Activated naive CD8-positive, alpha-beta T cell treated with anti-CD3 and anti-CD28 coated beads, Interleukin-2, amount 50 U/mL, for 24 hours (primary cell): Measurements from ENCODE around the gene ABCC11.
"Not testable (repeated sequence)": the region's sequence is repeated elsewhere in the genome, so short reads cannot be mapped to it uniquely, and the experiment has no call there.

ENCODE experiments used
- ATAC-seq: fragments of 150-1000 bp; cut with Tn5 transposase; one replicate; pipeline ENCODE4 v1.10.0; 2021
- DNase-seq: peaks from one replicate; pipeline ENCODE4 v3.0.0; 2021
- H3K27ac Mint-ChIP-seq: one replicate; pipeline ENCODE4 v1.8.0; 2021; ENCODE audit warnings: mild to moderate bottlenecking, mixed read lengths
- H3K27me3 Mint-ChIP-seq: one replicate; pipeline ENCODE4 v1.8.0; 2021; ENCODE audit warnings: mixed read lengths
- H3K36me3 Mint-ChIP-seq: one replicate; pipeline ENCODE4 v1.8.0; 2021; ENCODE audit warnings: low read depth, mixed read lengths
- H3K4me1 Mint-ChIP-seq: one replicate; pipeline ENCODE4 v1.8.0; 2021; ENCODE audit warnings: mixed read lengths
- H3K4me3 Mint-ChIP-seq: one replicate; pipeline ENCODE4 v1.8.0; 2021; ENCODE audit warnings: mild to moderate bottlenecking, moderate library complexity, mixed read lengths
- H3K9me3 Mint-ChIP-seq: one replicate; pipeline ENCODE4 v1.8.0; 2021; ENCODE audit warnings: mixed read lengths

ABCC11 gene

DNA sequence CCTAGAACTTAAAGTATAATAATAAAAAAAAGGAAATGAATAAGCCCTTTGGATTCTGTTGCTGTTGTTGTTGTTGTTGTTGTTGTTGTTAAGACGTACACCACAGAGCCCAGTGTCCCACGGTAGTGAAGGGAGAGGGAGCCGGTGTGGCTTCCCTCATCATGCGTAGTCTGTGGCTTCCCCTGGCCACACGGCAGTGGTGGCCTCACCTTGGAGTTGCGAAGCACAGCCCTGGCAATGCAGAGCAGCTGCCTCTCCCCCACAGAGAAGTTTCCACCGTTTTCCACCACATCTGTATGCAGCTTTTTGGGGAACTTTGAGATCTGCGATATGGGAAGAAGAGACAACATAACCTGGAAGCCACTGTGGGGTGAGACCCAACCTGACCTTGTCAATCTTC lies 77.4 kb downstream of the ABCC11 start:
- no peaks in the 10 kb centered on the region for H3K9me3 Mint-ChIP-seq
- H3K4me1 Mint-ChIP-seq, result peaks cover 1% of the 10 kb centered on the region
- ATAC-seq (no peak), DNase-seq (no peak)
- H3K36me3 Mint-ChIP-seq, result no peaks in the 10 kb centered on the region
- no peak overlapping the region for H3K27ac Mint-ChIP-seq
- H3K27me3 Mint-ChIP-seq, result peaks cover 1% of the 10 kb centered on the region
- H3K4me3 Mint-ChIP-seq, result no peak overlapping the region

DNA sequence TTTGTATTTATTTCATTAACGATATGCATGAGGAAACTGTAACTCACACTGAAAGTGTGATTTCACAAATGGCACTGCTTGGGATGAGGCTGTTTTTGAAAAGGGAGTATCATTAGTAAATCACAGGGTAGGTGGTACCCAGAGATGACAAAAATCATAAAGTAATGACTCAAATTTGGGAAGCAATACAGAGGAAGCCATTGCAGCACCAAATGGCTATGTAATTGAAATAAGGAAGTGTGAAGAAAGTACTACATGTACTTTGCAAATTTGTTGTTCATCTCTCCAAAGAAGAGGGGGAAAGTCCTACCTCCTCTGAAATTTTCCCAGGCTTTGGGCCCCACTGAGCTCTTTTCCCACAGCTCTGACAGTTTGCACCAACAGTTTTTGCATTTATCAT lies 79.3 kb downstream of the ABCC11 start:
- ATAC-seq, result no peak
- Mint-ChIP-seq H3K36me3 (no peaks in the 10 kb centered on the region), H3K4me1 (peaks cover 3% of the 10 kb centered on the region), H3K27me3 (peaks cover 1% of the 10 kb centered on the region), H3K27ac (no peak overlapping the region), H3K9me3 (no peaks in the 10 kb centered on the region), H3K4me3 (no peak overlapping the region)
- DNase-seq, result no peak

DNA sequence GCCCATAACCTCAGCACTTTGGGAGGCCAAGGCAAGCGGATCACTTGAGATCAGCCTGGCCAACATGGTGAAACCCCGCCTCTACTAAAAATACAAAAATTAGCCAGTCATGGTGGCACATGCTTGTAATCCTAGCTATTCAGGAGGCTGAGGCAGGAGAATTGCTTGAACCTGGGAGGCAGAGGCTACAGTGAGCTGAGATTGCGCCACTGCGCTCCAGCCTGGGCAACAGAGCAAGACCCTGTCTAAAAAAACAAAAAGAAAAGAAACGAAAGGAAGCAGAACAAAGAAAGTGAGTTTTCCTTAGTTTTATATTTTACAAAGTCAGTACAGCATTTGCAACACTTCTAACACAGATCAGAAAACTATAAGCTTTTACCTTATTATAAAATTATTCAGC lies 80.7 kb downstream of the ABCC11 start:
- not testable (repeated sequence) for H3K27ac Mint-ChIP-seq, H3K4me3 Mint-ChIP-seq, H3K4me1 Mint-ChIP-seq, H3K27me3 Mint-ChIP-seq, H3K36me3 Mint-ChIP-seq, DNase-seq, ATAC-seq, H3K9me3 Mint-ChIP-seq

DNA sequence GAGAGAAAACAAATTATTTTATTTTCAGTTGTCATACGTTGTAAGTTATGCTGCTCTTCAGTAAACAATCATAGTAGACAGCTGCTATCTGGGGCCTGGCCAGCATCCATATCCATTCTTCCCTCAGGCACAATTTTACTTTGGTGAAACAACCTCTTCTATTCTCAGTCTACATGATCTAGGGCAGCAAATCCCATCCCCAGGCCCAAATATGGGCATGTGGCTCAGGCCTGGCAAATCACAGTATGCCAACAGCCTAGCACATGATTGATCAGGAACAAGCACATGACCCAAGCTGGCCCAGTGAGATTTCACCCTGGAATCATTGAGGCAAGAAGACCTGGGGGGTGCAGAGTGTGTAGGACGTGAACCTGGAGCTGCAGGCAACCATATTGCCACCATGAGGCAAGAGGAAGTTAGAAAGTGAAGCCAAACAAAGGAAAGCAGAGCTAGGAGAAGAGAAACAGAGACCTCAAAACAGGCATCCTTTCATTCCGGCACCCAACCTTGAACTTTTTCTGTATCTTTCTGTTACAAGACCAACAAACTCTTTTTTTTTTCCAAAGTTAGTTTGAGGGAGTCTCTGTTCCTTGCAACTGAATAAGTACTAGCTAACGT lies 81.3 kb downstream of the ABCC11 start:
- Mint-ChIP-seq H3K4me3 (no peak overlapping the region), H3K27me3 (peaks cover 8% of the 10 kb centered on the region), H3K27ac (no peak overlapping the region), H3K9me3 (no peaks in the 10 kb centered on the region), H3K4me1 (peaks cover 3% of the 10 kb centered on the region), H3K36me3 (no peaks in the 10 kb centered on the region)
- no peak for DNase-seq
- ATAC-seq, result no peak

DNA sequence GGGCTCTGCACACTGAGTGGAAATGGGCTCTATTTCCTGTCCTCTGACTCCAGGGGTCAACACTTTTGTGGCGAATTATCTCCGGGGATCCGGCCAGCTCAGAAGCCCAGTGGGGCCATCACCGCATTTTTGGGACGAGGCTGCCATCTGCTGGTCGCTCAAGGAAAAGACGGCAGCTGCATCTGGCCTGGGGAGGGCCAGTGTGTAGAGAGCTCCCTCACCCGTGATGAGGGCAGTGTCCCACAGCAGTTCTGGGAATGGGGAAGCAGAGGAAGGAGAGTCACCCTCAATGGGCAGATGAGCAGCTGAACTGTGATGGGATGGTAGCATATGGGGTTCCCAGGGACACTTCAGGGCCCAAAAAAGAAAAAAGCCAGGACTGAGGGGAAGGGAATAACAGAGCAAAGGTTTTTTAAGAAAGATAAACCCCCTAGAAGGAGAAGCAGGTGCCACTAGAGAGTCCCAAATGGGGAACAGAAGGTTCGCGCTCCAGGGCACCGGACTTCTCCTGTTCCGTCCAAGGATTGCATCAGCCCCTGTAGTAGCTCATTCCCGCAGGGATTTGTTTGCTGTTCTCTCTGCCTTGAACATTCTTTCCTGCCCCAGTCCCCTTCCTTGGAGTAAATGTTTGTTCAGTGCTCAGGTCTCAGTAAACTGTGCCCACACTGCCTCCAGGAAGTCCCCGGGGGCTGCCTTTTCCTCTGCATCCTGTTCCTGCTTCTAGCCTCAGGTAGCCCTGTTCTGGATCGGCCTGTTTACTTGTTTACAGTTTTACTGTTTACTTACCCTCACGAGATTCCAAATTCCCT lies 82.2 kb downstream of the ABCC11 start:
- peaks cover 3% of the 10 kb centered on the region for H3K4me1 Mint-ChIP-seq
- no peaks in the 10 kb centered on the region for H3K36me3 Mint-ChIP-seq
- H3K27me3 Mint-ChIP-seq, result peaks cover 8% of the 10 kb centered on the region
- ATAC-seq, result peak; percentile 87
- no peaks in the 10 kb centered on the region for H3K9me3 Mint-ChIP-seq
- no peak overlapping the region for H3K4me3 Mint-ChIP-seq
- no peak overlapping the region for H3K27ac Mint-ChIP-seq
- DNase-seq, result peak; percentile 73

DNA sequence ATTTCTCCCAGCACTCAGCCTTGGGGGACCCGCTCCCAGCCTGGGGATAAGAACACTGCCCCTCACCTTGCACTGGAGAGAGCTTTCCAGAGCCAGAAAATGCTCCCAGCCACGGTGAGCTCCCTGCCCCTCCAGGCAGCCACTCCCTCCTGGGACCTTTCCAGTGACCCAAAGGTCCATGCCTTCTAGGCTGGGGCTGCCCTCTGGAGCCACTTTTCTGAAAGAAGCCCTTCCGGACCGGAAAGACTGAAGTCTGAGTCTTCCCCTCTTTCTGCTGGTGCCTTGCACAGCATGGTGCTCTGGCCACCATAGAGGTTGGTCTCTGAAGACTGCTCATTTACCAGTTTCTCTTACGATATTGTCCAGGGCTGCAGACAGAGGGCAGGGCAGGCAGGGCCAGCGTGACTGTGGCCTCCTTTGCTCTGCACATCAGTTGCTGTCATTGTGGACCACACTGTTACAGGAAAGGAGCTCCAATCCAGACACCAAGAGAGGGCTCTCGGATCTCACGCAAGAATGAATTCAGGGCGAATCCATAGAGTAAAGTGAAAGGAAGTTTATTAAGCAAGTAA lies 84.4 kb downstream of the ABCC11 start:
- Mint-ChIP-seq H3K27me3 (peaks cover 19% of the 10 kb centered on the region), H3K36me3 (no peaks in the 10 kb centered on the region), H3K27ac (no peak overlapping the region), H3K9me3 (no peaks in the 10 kb centered on the region), H3K4me3 (no peak overlapping the region), H3K4me1 (peaks cover 18% of the 10 kb centered on the region)
- DNase-seq, result no peak
- no peak for ATAC-seq

DNA sequence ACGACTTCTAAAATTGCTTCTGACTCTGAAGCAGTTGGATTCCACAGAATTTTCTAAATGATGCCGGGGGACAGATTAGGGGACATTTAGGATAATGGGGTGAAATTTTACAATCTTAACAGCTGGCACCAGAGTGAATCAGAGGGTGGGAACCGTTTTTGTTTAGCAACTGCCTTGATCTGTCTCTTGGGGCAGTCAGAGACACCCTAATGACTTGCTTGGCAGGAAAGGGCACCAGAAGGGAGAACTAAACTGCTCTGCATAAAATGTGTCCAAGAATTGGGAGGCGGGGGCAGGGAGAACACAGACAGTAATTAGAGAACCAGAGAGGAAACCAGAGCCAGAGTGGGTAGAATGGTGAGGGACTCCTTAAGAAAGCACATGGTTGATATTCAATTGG lies 85.4 kb downstream of the ABCC11 start:
- Mint-ChIP-seq H3K4me1 (peaks cover 28% of the 10 kb centered on the region), H3K27ac (no peak overlapping the region)

DNA sequence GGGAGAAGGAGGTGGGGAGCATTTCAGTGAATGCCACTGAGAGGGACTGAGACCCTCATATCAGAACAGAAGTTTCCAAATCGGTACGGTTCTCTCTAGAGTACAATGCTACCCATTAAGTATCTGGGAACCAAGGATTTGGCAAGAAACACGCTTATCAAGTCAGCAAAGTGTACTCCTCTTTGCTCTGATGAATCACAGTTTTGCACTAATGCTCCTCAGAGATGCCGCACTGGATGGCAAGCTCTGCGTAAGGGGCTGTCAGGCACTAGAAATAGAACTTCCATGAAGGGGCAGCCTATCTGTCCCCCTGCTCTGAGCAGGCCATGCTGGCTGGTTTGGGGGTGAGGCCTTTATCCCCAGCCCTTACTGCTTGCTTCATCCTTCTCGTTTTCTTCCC lies 86.8 kb downstream of the ABCC11 start:
- Mint-ChIP-seq H3K27me3 (peaks cover 26% of the 10 kb centered on the region), H3K27ac (no peak overlapping the region), H3K4me3 (no peak overlapping the region), H3K4me1 (peaks cover 30% of the 10 kb centered on the region), H3K36me3 (no peaks in the 10 kb centered on the region), H3K9me3 (no peaks in the 10 kb centered on the region)
- DNase-seq (no peak), ATAC-seq (no peak)

More for the DNA sequence above, 85.4 kb downstream of the ABCC11 start:
- H3K36me3 Mint-ChIP-seq, result no peaks in the 10 kb centered on the region
- H3K9me3 Mint-ChIP-seq, result no peaks in the 10 kb centered on the region
- H3K4me3 Mint-ChIP-seq, result no peak overlapping the region
- ATAC-seq (no peak), DNase-seq (no peak)
- H3K27me3 Mint-ChIP-seq, result peaks cover 19% of the 10 kb centered on the region

DNA sequence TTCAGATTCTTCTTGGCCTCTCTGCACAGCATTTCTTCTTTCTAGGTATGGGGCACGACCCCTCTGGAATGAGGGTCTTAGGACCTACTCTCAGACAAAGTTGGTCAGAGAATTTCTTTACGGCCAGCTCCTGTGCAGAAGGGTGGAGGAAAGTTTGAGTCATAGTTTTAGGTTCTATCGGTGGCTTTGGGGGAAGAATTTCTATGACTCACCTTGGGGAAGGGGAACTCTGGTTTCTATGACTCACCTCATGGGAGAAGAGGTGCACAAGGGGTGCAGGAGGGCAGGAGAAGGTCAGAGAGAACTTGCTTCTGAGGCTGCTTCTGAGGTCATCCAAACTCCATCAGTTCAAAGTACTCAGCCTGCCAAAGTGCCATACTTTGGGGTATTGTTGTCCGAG lies 89.0 kb downstream of the ABCC11 start:
- Mint-ChIP-seq H3K27ac (peak overlapping the region; percentile 94), H3K4me3 (peak overlapping the region; percentile 67), H3K9me3 (no peaks in the 10 kb centered on the region), H3K4me1 (peaks cover 27% of the 10 kb centered on the region), H3K36me3 (no peaks in the 10 kb centered on the region), H3K27me3 (peaks cover 38% of the 10 kb centered on the region)
- peak; percentile 53 for DNase-seq
- peak; percentile 97 for ATAC-seq

DNA sequence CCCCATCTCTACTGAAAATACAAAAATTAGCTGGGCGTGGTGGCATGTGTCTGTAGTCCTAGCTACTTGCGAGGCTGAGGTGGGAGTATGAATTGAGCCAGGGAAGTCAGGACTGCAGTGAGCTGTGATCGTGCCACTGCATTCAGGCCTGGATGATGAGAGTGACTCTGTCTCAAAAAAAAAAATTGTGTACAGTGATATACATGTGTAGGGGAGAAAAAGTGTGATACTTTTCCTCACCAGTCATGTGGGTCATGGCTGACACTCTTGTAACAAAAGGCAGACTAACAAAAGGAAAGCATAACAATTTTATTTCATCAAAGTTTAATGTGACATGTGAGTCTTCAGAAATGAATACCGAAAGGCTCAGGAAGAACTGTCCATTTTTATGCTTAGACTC lies 89.5 kb downstream of the ABCC11 start:
- H3K27ac Mint-ChIP-seq, result peak overlapping the region; percentile 94

DNA sequence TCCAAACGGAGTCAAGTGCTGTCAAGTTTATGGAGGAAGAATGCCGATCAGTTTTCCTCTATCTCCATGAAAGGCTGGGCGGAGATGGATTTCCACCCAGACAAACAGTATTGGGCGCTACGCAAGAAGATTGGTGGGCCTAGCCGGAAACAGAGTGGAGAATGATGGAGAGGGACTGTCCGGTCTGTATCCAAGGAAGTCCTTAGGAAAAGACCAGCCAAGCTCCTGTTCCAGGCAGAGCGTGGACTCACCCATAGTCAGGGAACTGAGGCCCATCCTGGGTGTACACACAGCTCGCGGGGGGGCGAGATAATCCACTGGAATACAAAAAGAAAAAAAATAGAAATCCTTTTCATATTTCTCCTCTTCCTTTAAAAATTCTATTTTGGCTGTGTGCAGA lies 90.0 kb downstream of the ABCC11 start:
- Mint-ChIP-seq H3K27ac (peak overlapping the region; percentile 94), H3K36me3 (no peaks in the 10 kb centered on the region), H3K4me3 (no peak overlapping the region), H3K27me3 (peaks cover 42% of the 10 kb centered on the region), H3K9me3 (no peaks in the 10 kb centered on the region), H3K4me1 (peaks cover 27% of the 10 kb centered on the region)
- DNase-seq (no peak), ATAC-seq (no peak)

More for the DNA sequence above, 89.5 kb downstream of the ABCC11 start:
- H3K36me3 Mint-ChIP-seq, result no peaks in the 10 kb centered on the region
- ATAC-seq, result peak; percentile 48
- H3K27me3 Mint-ChIP-seq, result peaks cover 39% of the 10 kb centered on the region
- H3K4me1 Mint-ChIP-seq, result peaks cover 27% of the 10 kb centered on the region
- peak overlapping the region; percentile 67 for H3K4me3 Mint-ChIP-seq
- DNase-seq, result peak; percentile 22
- no peaks in the 10 kb centered on the region for H3K9me3 Mint-ChIP-seq

DNA sequence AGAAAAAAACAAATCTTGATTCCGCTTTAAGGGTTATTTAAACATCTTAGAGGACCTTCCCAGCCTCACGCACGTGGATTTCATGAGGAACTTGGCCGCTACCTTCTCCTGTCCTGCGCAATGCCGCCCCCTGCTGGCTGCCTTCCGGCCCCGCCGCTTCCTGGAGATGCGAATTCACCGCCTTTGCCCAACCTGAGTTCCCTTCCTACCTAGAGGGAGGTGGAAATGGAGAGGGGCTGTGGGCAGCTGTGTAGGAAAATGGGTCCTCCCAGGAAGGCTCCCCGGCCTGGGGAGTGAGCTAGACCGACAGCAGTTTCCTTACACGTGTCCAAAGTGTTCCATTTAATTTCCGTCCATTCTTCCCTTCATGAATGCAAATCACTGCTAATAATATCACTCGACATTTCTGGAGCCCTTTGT lies 90.5 kb downstream of the ABCC11 start:
- peaks cover 27% of the 10 kb centered on the region for H3K4me1 Mint-ChIP-seq
- no peaks in the 10 kb centered on the region for H3K9me3 Mint-ChIP-seq
- peaks cover 38% of the 10 kb centered on the region for H3K27me3 Mint-ChIP-seq
- DNase-seq (peak; percentile 92), ATAC-seq (no peak)
- no peak overlapping the region for H3K4me3 Mint-ChIP-seq
- no peaks in the 10 kb centered on the region for H3K36me3 Mint-ChIP-seq
- no peak overlapping the region for H3K27ac Mint-ChIP-seq

DNA sequence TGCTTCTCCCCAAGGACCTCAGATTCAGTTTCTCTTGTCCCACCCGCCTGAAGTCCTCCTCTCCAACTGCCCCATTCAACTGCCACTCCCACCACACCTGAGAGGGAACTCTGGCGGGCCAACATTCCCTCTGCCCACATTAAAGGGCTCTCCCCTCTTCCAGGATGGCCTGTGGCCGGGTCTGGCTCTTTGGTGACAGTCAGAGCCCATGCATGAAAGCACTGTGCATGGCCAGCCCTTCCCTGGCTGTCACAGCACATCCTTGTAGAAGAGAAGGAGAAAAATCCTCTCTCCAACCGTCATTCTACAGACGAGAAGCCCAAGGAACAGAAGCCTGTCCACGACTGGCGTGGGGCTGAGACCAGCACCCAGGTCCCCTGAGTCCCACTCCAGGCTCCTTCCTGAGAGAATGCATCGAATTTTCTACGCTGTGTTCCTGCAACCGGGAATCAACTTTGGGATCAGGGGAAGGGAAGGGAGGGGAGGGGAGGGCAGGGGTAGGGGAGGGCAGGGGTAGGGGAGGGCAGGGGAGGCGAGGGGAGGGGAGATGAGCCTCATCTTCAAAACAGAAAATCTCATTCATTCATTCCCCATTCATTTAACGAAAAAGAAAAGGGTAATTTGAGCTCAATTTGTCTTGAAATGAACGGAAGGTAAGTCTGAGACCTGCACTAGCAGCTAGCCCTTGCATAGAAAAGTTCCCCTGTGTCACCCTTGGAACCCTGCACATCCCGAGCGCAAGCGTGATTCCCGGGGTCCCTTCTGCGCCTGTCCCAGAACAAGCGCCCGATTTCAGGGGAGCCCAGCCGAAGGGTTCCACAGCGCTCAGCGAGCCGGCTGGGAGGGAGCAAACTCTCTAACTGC lies 91.2 kb downstream of the ABCC11 start, which contains the start of gene ABCC12:
Gene ABCC12 (minus strand): TSS at position 68 of the 864 bp plus-strand sequence. CDS start 9,569 bp downstream, outside the sequence.
- no peak for ATAC-seq
- no peak within 1 kb of the TSS for H3K27ac Mint-ChIP-seq
- no peaks in the 10 kb centered on the region for H3K9me3 Mint-ChIP-seq
- H3K36me3 Mint-ChIP-seq, result no peaks in the 10 kb centered on the region
- DNase-seq, result no peak
- H3K4me3 Mint-ChIP-seq, result no peak within 1 kb of the TSS
- H3K4me1 Mint-ChIP-seq, result peaks cover 27% of the 10 kb centered on the region
- H3K27me3 Mint-ChIP-seq, result peaks cover 36% of the 10 kb centered on the region

DNA sequence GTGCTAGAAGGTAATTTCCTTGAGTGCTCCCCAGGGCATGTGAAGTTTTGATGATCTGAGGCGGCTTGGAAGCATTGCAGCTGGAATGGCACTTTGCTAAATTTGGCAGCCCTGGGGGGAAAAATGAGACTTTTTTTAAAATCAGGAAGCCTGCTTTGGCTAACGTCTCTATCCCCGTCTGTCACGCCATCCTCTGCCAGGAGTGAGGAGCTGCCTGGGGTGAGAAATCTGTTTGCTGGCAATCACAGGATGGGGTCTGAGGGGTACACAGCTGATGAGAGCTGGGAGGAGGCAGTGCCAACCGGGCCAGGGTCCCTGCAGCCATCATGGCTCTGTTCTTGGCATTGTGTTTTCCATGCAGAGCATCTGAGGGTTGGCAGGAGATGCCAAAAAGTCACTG lies 93.6 kb downstream of the ABCC11 start:
- peaks cover 21% of the 10 kb centered on the region for H3K4me1 Mint-ChIP-seq
- DNase-seq (no peak), ATAC-seq (no peak)
- H3K4me3 Mint-ChIP-seq, result no peak overlapping the region
- no peak overlapping the region for H3K27ac Mint-ChIP-seq
- no peaks in the 10 kb centered on the region for H3K9me3 Mint-ChIP-seq
- no peaks in the 10 kb centered on the region for H3K36me3 Mint-ChIP-seq
- peaks cover 34% of the 10 kb centered on the region for H3K27me3 Mint-ChIP-seq
